Activated T-helper 9 cell treated with anti-CD3 and anti-CD28 coated beads, Interleukin-2, amount 50 U/mL, for 16 hours (primary cell): ENCODE results near the gene NUDCD2.
A peak's percentile ranks its signal among the peaks of the same experiment; 100 is the strongest.
"Not testable (repeated sequence)": the region's sequence is repeated elsewhere in the genome, so short reads cannot be mapped to it uniquely, and the experiment has no call there.

Source experiments
- DNase-seq: peaks from one replicate; pipeline ENCODE4 v3.0.0-alpha.2; 2020; ENCODE audit warnings: low read depth

Gene NUDCD2

GRCh38 chr5:163426128-163426527 lies 33.8 kb downstream of the NUDCD2 start:
- DNase-seq, result not testable (repeated sequence)

- no peak for DNase-seq
These were observed 35.1 kb downstream of the NUDCD2 start for GRCh38 chr5:163424836-163425235.

GRCh38 chr5:163415673-163416072 lies 44.2 kb downstream of the NUDCD2 start:
- not testable (repeated sequence) for DNase-seq

GRCh38 chr5:163410505-163410904 lies 49.4 kb downstream of the NUDCD2 start:
- DNase-seq, result no peak

- no peak for DNase-seq
These were observed 50.5 kb downstream of the NUDCD2 start for GRCh38 chr5:163409384-163409783.

- peak; percentile 25 for DNase-seq
These were observed 51.5 kb downstream of the NUDCD2 start for GRCh38 chr5:163408311-163408923.

GRCh38 chr5:163407034-163407655 lies 52.8 kb downstream of the NUDCD2 start:
- no peak for DNase-seq

- no peak for DNase-seq
These were observed 55.3 kb downstream of the NUDCD2 start for GRCh38 chr5:163404364-163405173.

GRCh38 chr5:163402007-163402406 lies 57.9 kb downstream of the NUDCD2 start:
- no peak for DNase-seq

- no peak for DNase-seq
These were observed 58.6 kb downstream of the NUDCD2 start for GRCh38 chr5:163401271-163401670.

- no peak for DNase-seq
These were observed 60.0 kb downstream of the NUDCD2 start for GRCh38 chr5:163399923-163400322.

- no peak for DNase-seq
These were observed 62.5 kb downstream of the NUDCD2 start for GRCh38 chr5:163397354-163397753.

GRCh38 chr5:163396818-163397340 lies 63.0 kb downstream of the NUDCD2 start:
- DNase-seq, result not testable (repeated sequence)
